GM12878 (cell line): ENCODE measurements around the gene FTH1. TPM values are rescaled to one million over a fixed set of nuclear protein-coding genes. Genes with fewer than 3 reads are reported as not detected.

ENCODE experiments used
- ATAC-seq: fragments of 200-7000 bp; cut with Tn5 transposase; 3 replicates; pipeline ENCODE4 v1.9.1; 2020; ENCODE audit warnings: mild to moderate bottlenecking, moderate library complexity
- BruUV-seq: library from RNA; stranded (reverse); fragments of 400-500 nt; replicated peaks from 2 replicates; lab custom pipeline; 2021; lab: Mats Ljungman, UMichigan
- CTCF ChIA-PET: fragments of 300-600 bp; sonication (Branson Sonifier 250); formaldehyde crosslinking; extraction: SDS; loops from one replicate; lab custom pipeline; 2021; ENCODE audit warnings: inconsistent platforms; lab: Yijun Ruan, JAX
- POLR2A ChIA-PET: fragments of 350-600 bp; formaldehyde crosslinking; extraction: SDS; loops from one replicate; lab custom pipeline; 2021; ENCODE audit warnings: inconsistent platforms; lab: Charles Lee
- RAD21 ChIA-PET: fragments of 300-600 bp; sonication (Branson Sonifier 250); formaldehyde crosslinking; loops from one replicate; lab custom pipeline; 2023; ENCODE audit warnings: antibody characterized with exemption; ENCODE audit not compliant: unreplicated experiment; lab: Charles Lee
- SMC1A ChIA-PET: fragments of 300-600 bp; sonication (Branson Sonifier 250); formaldehyde crosslinking; loops from one replicate; lab custom pipeline; 2023; ENCODE audit not compliant: unreplicated experiment, uncharacterized antibody; lab: Charles Lee
- DNase-seq: peaks from one replicate; pipeline ENCODE4 v3.0.0-alpha.2; 2011; ENCODE audit warnings: low read depth, low spot score
- FAIRE-seq: peaks from 3 replicates; lab custom pipeline; 2011; peaks lifted over from hg19 to GRCh38; lab: Jason Lieb, UNC
- H2AFZ ChIP-seq: 2 replicates; pipeline ENCODE4 v1.6.0; 2011; ENCODE audit warnings: low read depth, low read length, control low read depth; ENCODE audit not compliant: control insufficient read depth
- H3K27ac ChIP-seq: 2 replicates; pipeline ENCODE4 v1.5.1; 2011; ENCODE audit warnings: control low read depth; ENCODE audit not compliant: control insufficient read depth, insufficient read depth
- H3K27me3 ChIP-seq, 2 experiments: replicated peaks in 1 of 2; 2 replicates each; pipeline versions ENCODE4 v1.6.0 to v1.6.1; 2011; ENCODE audit warnings: low read length in 1 of 2; ENCODE audit not compliant: control insufficient read depth in 2 of 2, insufficient read depth in 2 of 2
- H3K36me3 ChIP-seq, 2 experiments: 2 replicates each; pipeline ENCODE4 v1.5.1; 2011; ENCODE audit warnings: low read length in 1 of 2; ENCODE audit not compliant: control insufficient read depth in 2 of 2, insufficient read depth in 2 of 2
- H3K4me1 ChIP-seq: 2 replicates; pipeline ENCODE4 v1.6.1; 2011; ENCODE audit warnings: mild to moderate bottlenecking, low read length, moderate library complexity, mixed read lengths; ENCODE audit not compliant: control insufficient read depth, insufficient read depth
- H3K4me2 ChIP-seq: 2 replicates; pipeline ENCODE4 v1.6.0; 2011; ENCODE audit warnings: control low read depth; ENCODE audit not compliant: control insufficient read depth, insufficient read depth
- H3K4me3 ChIP-seq: fragments of 200-600 bp; sonication (generic); 2 replicates; pipeline ENCODE4 v1.5.1; 2016
- H3K79me2 ChIP-seq: 2 replicates; pipeline ENCODE4 v1.6.0; 2011; ENCODE audit warnings: low read length; ENCODE audit not compliant: control insufficient read depth, insufficient read depth
- H3K9ac ChIP-seq: 2 replicates; pipeline ENCODE4 v1.8.0; 2011; ENCODE audit warnings: low read length, control low read depth, mixed read lengths; ENCODE audit not compliant: control insufficient read depth, insufficient read depth
- H3K9me3 ChIP-seq: replicated peaks from 3 replicates; pipeline ENCODE4 v1.5.1; 2011; ENCODE audit warnings: mild to moderate bottlenecking, low read length; ENCODE audit not compliant: control insufficient read depth, insufficient read depth
- H4K20me1 ChIP-seq: 2 replicates; pipeline ENCODE4 v1.6.0; 2011; ENCODE audit not compliant: control insufficient read depth, insufficient read depth
- CHD2 ChIP-seq: IDR thresholded peaks from 2 replicates; pipeline ENCODE4 v1.6.1; 2011; ENCODE audit warnings: low read depth, low read length, improper control_type of control experiment, borderline replicate concordance
- KLF5 ChIP-seq: fragments of 450-650 bp; IDR thresholded peaks from 2 replicates; pipeline ENCODE4 v1.6.1; 2014; ENCODE audit warnings: mild to moderate bottlenecking; ENCODE audit not compliant: partially characterized antibody
- PAX8 ChIP-seq: fragments of 450-650 bp; IDR thresholded peaks from 2 replicates; pipeline ENCODE4 v1.6.1; 2017; ENCODE audit warnings: mild to moderate bottlenecking, moderate library complexity
- POLR2A ChIP-seq: IDR thresholded peaks from 2 replicates; pipeline ENCODE4 v1.6.1; 2011; ENCODE audit warnings: low read depth, mild to moderate bottlenecking, low read length
- POU2F2 ChIP-seq: IDR thresholded peaks from 3 replicates; pipeline ENCODE4 v1.6.1; 2011; ENCODE audit warnings: low read depth, mild to moderate bottlenecking, low read length, borderline replicate concordance
- SMC3 ChIP-seq: IDR thresholded peaks from 2 replicates; pipeline ENCODE4 v1.6.1; 2011; ENCODE audit warnings: low read length, improper control_type of control experiment, borderline replicate concordance
- TCF7 ChIP-seq: IDR thresholded peaks from 2 replicates; pipeline ENCODE4 v1.6.1; 2014; ENCODE audit warnings: antibody characterized with exemption, borderline replicate concordance
- WGBS: methylation state at CpG from one replicate; pipeline ENCODE4 v1.1.6; 2016; ENCODE audit warnings: low lambda C conversion rate; ENCODE audit not compliant: insufficient replicate concordance, insufficient coverage; ENCODE audit errors: missing lambda C conversion rate; 5-methylcytosine and 5-hydroxymethylcytosine counted together
- in situ Hi-C: fragments of 300-500 bp; cut with MboI; formaldehyde crosslinking; loops from 9 replicates; pipeline ENCODE4 v1.14.3; 2018; ENCODE audit warnings: mixed read lengths
- intact Hi-C: fragments of 100-400 bp; cut with micrococcal nuclease; formaldehyde crosslinking; loops from one replicate; pipeline ENCODE4 v1.14.2; 2022; ENCODE audit not compliant: unreplicated experiment
- polyA plus RNA-seq, 11 experiments: library from polyadenylated mRNA; depleted of rRNA in 4 of 11; unstranded in 6 of 11; stranded (reverse) in 5 of 11; fragments of >200 nt; fragmentation: Nextera tagmentation in 4 of 11; fragmentation: Illumina TruSeq in 1 of 11; extraction: Ambion mirVana in 4 of 11; extraction: Trizol in 1 of 11; gene quantifications; 1 replicate in 1 of 11; 2 replicates in 10 of 11; pipeline versions ENCODE4 v1.2.1 to v1.2.3, GENCODE V29; 2011 to 2016; ENCODE audit warnings: inconsistent platforms in 2 of 11, missing spikeins in 2 of 11, low read depth in 1 of 11
- total RNA-seq, 4 experiments: library from RNA; depleted of rRNA in 3 of 4; stranded (reverse); fragments of >200 nt in 3 of 4; fragmentation: Illumina TruSeq in 1 of 4; extraction: Trizol in 1 of 4; gene quantifications; 2 replicates each; pipeline versions ENCODE4 v1.2.1 to v1.2.3, GENCODE V29; 2013 to 2021
- TF ChIP-seq, protein P1 (sequence below): IDR thresholded peaks from 2 replicates; pipeline ENCODE4 v1.6.1; 2011; ENCODE audit warnings: borderline replicate concordance, low read depth, mild to moderate bottlenecking, moderate library complexity, mixed read lengths, low read length; ENCODE audit not compliant: insufficient read depth; ENCODE audit errors: extremely low read length
- TF ChIP-seq, protein P2 (sequence below): fragments of 450-650 bp; IDR thresholded peaks from 2 replicates; pipeline ENCODE4 v1.6.1; 2018; ENCODE audit warnings: borderline replicate concordance, mild to moderate bottlenecking; ENCODE audit not compliant: partially characterized antibody
- TF ChIP-seq, protein P3 (sequence below): fragments of 450-650 bp; IDR thresholded peaks from 2 replicates; pipeline ENCODE4 v1.6.1; 2018; ENCODE audit warnings: mild to moderate bottlenecking, low read depth, moderate library complexity; ENCODE audit not compliant: partially characterized antibody
- TF ChIP-seq, protein P4 (sequence below): fragments of 450-650 bp; formaldehyde crosslinking; IDR thresholded peaks from 2 replicates; pipeline ENCODE4 v1.4.0; 2020; ENCODE audit warnings: mild to moderate bottlenecking, moderate library complexity

The FTH1 gene
- total and polyA plus RNA-seq, 10 of the 15 experiments (the other 5 are each of a cell fraction or from before 2014, with no cell fraction given), result 289 to 4,154 (median 960) TPM

DNA sequence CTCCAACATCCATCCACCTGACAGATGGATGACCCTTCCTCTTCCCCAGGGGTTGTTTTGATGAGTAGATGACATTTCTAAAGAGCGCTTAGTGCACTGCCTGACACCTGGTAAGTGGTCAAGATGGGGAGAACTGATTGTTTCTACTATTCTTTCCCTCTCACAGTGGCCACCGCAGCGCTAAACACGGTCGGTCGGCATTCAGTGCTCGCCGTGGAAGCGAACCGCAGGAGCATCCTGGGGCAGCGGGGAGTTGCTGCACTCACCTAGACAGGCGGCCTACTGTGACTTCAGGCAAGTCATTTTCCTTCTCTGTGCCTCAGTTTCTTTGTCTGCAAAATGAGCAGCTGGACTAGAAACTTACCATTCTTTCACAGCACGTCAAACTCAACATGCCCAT, 22.2 kb downstream of the FTH1 start:
- Histone ChIP-seq H3K4me1 (no peaks in the 10 kb centered on the region), H3K9me3 (no peaks in the 10 kb centered on the region), H3K9ac (no peak overlapping the region), H3K36me3 (no peaks in the 10 kb centered on the region), H3K4me3 (no peak overlapping the region), H3K27me3 (no peaks in the 10 kb centered on the region; a peak in 1 of 4 replicates), H3K4me2 (no peak overlapping the region), H3K27ac (no peak overlapping the region), H3K79me2 (no peaks in the 10 kb centered on the region), H2AFZ (no peak overlapping the region), H4K20me1 (no peaks in the 10 kb centered on the region)
- ChIA-PET POLR2A (no interaction called here), SMC1A (interaction anchor here (1.0 to 5.0 kb wide), 3 partner anchors 47 to 163 kb away, joined by 3 to 50 read pairs (median 40); no protein-coding TSS in a partner anchor), RAD21 (interaction anchor here (3.7 to 7.3 kb wide), 3 partner anchors 47 to 149 kb away, joined by 39 to 96 read pairs (median 58); no protein-coding TSS in a partner anchor), CTCF (interaction anchor here (0.7 to 8.2 kb wide), 10 partner anchors 11 to 163 kb away, joined by 3 to 188 read pairs (median 28); partner anchors contain the start of genes FEN1, FTH1 and TMEM258)
- FAIRE-seq (no peak), ATAC-seq (no peak), DNase-seq (no peak)
- in situ Hi-C loops (no loop called here), intact Hi-C loops (no loop called here)
- BruUV-seq, result no TSS peak
- 73% methylated on average over 10 of the region's 13 CpGs for whole genome bisulfite sequencing
- TF ChIP-seq SMC3 (no peak), POU2F2 (no peak), CHD2 (no peak), KLF5 (no peak), PAX8 (no peak), POLR2A (no peak), TCF7 (no peak)
- TF ChIP-seq, protein P1, sequence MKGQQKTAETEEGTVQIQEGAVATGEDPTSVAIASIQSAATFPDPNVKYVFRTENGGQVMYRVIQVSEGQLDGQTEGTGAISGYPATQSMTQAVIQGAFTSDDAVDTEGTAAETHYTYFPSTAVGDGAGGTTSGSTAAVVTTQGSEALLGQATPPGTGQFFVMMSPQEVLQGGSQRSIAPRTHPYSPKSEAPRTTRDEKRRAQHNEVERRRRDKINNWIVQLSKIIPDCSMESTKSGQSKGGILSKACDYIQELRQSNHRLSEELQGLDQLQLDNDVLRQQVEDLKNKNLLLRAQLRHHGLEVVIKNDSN, result no peak
- TF ChIP-seq, protein P2, sequence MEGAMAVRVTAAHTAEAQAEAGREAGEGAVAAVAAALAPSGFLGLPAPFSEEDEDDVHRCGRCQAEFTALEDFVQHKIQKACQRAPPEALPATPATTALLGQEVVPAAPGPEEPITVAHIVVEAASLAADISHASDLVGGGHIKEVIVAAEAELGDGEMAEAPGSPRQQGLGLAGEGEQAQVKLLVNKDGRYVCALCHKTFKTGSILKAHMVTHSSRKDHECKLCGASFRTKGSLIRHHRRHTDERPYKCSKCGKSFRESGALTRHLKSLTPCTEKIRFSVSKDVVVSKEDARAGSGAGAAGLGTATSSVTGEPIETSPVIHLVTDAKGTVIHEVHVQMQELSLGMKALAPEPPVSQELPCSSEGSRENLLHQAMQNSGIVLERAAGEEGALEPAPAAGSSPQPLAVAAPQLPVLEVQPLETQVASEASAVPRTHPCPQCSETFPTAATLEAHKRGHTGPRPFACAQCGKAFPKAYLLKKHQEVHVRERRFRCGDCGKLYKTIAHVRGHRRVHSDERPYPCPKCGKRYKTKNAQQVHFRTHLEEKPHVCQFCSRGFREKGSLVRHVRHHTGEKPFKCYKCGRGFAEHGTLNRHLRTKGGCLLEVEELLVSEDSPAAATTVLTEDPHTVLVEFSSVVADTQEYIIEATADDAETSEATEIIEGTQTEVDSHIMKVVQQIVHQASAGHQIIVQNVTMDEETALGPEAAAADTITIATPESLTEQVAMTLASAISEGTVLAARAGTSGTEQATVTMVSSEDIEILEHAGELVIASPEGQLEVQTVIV, result no peak
- TF ChIP-seq, protein P3, sequence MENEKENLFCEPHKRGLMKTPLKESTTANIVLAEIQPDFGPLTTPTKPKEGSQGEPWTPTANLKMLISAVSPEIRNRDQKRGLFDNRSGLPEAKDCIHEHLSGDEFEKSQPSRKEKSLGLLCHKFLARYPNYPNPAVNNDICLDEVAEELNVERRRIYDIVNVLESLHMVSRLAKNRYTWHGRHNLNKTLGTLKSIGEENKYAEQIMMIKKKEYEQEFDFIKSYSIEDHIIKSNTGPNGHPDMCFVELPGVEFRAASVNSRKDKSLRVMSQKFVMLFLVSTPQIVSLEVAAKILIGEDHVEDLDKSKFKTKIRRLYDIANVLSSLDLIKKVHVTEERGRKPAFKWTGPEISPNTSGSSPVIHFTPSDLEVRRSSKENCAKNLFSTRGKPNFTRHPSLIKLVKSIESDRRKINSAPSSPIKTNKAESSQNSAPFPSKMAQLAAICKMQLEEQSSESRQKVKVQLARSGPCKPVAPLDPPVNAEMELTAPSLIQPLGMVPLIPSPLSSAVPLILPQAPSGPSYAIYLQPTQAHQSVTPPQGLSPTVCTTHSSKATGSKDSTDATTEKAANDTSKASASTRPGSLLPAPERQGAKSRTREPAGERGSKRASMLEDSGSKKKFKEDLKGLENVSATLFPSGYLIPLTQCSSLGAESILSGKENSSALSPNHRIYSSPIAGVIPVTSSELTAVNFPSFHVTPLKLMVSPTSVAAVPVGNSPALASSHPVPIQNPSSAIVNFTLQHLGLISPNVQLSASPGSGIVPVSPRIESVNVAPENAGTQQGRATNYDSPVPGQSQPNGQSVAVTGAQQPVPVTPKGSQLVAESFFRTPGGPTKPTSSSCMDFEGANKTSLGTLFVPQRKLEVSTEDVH, result no peak
- TF ChIP-seq, protein P4, sequence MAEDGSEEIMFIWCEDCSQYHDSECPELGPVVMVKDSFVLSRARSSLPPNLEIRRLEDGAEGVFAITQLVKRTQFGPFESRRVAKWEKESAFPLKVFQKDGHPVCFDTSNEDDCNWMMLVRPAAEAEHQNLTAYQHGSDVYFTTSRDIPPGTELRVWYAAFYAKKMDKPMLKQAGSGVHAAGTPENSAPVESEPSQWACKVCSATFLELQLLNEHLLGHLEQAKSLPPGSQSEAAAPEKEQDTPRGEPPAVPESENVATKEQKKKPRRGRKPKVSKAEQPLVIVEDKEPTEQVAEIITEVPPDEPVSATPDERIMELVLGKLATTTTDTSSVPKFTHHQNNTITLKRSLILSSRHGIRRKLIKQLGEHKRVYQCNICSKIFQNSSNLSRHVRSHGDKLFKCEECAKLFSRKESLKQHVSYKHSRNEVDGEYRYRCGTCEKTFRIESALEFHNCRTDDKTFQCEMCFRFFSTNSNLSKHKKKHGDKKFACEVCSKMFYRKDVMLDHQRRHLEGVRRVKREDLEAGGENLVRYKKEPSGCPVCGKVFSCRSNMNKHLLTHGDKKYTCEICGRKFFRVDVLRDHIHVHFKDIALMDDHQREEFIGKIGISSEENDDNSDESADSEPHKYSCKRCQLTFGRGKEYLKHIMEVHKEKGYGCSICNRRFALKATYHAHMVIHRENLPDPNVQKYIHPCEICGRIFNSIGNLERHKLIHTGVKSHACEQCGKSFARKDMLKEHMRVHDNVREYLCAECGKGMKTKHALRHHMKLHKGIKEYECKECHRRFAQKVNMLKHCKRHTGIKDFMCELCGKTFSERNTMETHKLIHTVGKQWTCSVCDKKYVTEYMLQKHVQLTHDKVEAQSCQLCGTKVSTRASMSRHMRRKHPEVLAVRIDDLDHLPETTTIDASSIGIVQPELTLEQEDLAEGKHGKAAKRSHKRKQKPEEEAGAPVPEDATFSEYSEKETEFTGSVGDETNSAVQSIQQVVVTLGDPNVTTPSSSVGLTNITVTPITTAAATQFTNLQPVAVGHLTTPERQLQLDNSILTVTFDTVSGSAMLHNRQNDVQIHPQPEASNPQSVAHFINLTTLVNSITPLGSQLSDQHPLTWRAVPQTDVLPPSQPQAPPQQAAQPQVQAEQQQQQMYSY, result no peak
